ENCODE measurements around the gene EEF2.

EEF2 gene

GRCh38 chr19:3984584-3984907 is 717 bp downstream of the EEF2 start:
- DNase-seq (ENCODE audit: low spot score) = no peak

GRCh38 chr19:3983936-3984583 is 1.2 kb downstream of the EEF2 start:
- DNase-seq (ENCODE audit: low spot score) = peak; percentile 41

- no peak for DNase-seq (ENCODE audit: low spot score)
Measured at GRCh38 chr19:3983542-3983914, 1.7 kb downstream of the EEF2 start.

- no peak for DNase-seq (ENCODE audit: low spot score)
Measured at GRCh38 chr19:3982701-3983541, 2.3 kb downstream of the EEF2 start.

GRCh38 chr19:3981736-3982681 is 3.3 kb downstream of the EEF2 start:
- DNase-seq (ENCODE audit: low spot score) = no peak

GRCh38 chr19:3981373-3981735 is 3.9 kb downstream of the EEF2 start:
- no peak for DNase-seq (ENCODE audit: low spot score)

GRCh38 chr19:3980353-3981251 is 4.7 kb downstream of the EEF2 start:
- no peak for DNase-seq (ENCODE audit: low spot score)

- DNase-seq (ENCODE audit: low spot score) = no peak
Measured at GRCh38 chr19:3979674-3980352, 5.5 kb downstream of the EEF2 start.

GRCh38 chr19:3979289-3979673 is 6.0 kb downstream of the EEF2 start:
- DNase-seq (ENCODE audit: low spot score) = no peak

GRCh38 chr19:3978145-3978544 is 7.1 kb downstream of the EEF2 start:
- DNase-seq (ENCODE audit: low spot score) = no peak

- no peak for DNase-seq (ENCODE audit: low spot score)
Measured at GRCh38 chr19:3977242-3978143, 7.8 kb downstream of the EEF2 start.

- DNase-seq (ENCODE audit: low spot score) = no peak
Measured at GRCh38 chr19:3976495-3977241, 8.6 kb downstream of the EEF2 start.

- no peak for DNase-seq (ENCODE audit: low spot score)
Measured at GRCh38 chr19:3975637-3976087, 9.6 kb downstream of the EEF2 start.

GRCh38 chr19:3975144-3975543 is 10.1 kb downstream of the EEF2 start:
- no peak for DNase-seq (ENCODE audit: low spot score)

- peak; percentile 98 for DNase-seq (ENCODE audit: low spot score)
Measured at GRCh38 chr19:3970808-3971598, 14.3 kb downstream of the EEF2 start, which contains the start of gene DAPK3. Gene DAPK3 (minus strand): TSS chr19:3971099. CDS start chr19:3969735, 1,364 bp downstream.

- DNase-seq (ENCODE audit: low spot score) = no peak
Measured at GRCh38 chr19:3970313-3970807, 14.9 kb downstream of the EEF2 start.

GRCh38 chr19:3969435-3970312 is 15.6 kb downstream of the EEF2 start:
- no peak for DNase-seq (ENCODE audit: low spot score)

Measured in activated CD4-positive, alpha-beta T cell treated with anti-CD3 and anti-CD28 coated beads, Interleukin-2, Interleukin-4, amounts not matched to agents 100 ng/mL and 50 ng/mL, durations not matched to agents 16 hours and 8 hours (primary cell).